Measurements from ENCODE around the gene CELF5.

DNA sequence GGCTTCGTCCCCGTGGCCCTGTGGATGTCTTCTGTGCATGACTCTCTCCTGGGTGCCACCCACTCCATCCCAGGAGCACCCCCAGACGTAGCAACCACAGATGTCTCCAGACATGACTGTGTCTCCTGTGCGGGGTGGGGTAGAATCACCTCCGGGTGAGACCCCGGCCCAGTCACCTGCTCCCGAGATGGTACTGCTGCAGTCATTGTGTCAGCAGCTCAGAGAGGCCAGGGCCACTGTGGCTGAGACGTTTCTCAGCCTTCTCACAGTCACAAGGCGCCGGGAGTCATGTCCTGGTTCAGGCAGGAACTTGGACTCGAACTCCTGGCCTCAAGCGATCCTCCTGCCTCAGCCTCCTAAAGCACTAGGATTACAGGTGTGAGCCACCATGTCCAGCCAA is 22.1 kb upstream of the CELF5 start:
- TF ChIP-seq SPI1 (IDR thresholded peaks at IDR 0.05; ENCODE audit: borderline replicate concordance, low read depth, low read length) (no peak), ZFPM2 (CRISPR knock-in tag; IDR thresholded peaks at IDR 0.05) (no peak), RBM39 (optimal IDR thresholded peaks at IDR 0.05; ENCODE audit: low read depth, low read length) (no peak), GATAD2A (IDR thresholded peaks at IDR 0.05) (no peak), CTCF (IDR thresholded peaks at IDR 0.05 in 2 of 3, conservative IDR thresholded peaks at IDR 0.05 in 1 of 3; ENCODE audit: insufficient read depth in 2 of 3, low read depth in 1 of 3, low read length in 3 of 3) (no peak), NCOA1 (IDR thresholded peaks at IDR 0.05; ENCODE audit: low read depth) (no peak), E2F4 (CRISPR knock-in tag; IDR thresholded peaks at IDR 0.05; ENCODE audit: low read depth) (no peak)

Measured in K562 (cell line).